Lower leg skin (tissue), 3 donors: ENCODE data around the gene IL17B.

ENCODE experiments used
- CTCF ChIP-seq, 3 donors: fragments of 450-650 bp; IDR thresholded peaks; one replicate each; pipeline ENCODE4 v1.5.1; 2016; ENCODE audit warnings: antibody characterized with exemption in 3 of 3, mild to moderate bottlenecking in 3 of 3, moderate library complexity in 2 of 3
- POLR2A ChIP-seq, 2 donors: fragments of 450-650 bp; IDR thresholded peaks; one replicate each; pipeline ENCODE4 v1.6.1; 2016 to 2017; ENCODE audit warnings: antibody characterized with exemption in 2 of 2, mild to moderate bottlenecking in 1 of 2, moderate library complexity in 1 of 2

GRCh38 chr5:149356391-149356790 is 22.7 kb downstream of the IL17B start:
- TF ChIP-seq CTCF (IDR thresholded peaks at IDR 0.05) (no peak), POLR2A (IDR thresholded peaks at IDR 0.05) (no peak)
